DND-41 (cell line): ENCODE measurements around the gene ADAMTSL2.

Experiments used
- ATAC-seq: fragments of 200-7000 bp; cut with Tn5 transposase; 3 replicates; pipeline ENCODE4 v1.9.1; 2021; ENCODE audit warnings: low read depth; ENCODE audit not compliant: insufficient read depth
- DNase-seq: peaks from one replicate; pipeline ENCODE4 v3.0.0-alpha.2; 2020
- H2AFZ ChIP-seq: 2 replicates; pipeline ENCODE4 v1.6.0; 2012; ENCODE audit warnings: low read depth, low read length
- H3K27ac ChIP-seq: 2 replicates; pipeline ENCODE4 v1.5.1; 2012; ENCODE audit warnings: low read length, inconsistent platforms
- H3K27me3 ChIP-seq: fragments of 200-600 bp; sonication (generic); 2 replicates; pipeline ENCODE4 v1.6.0; 2012; ENCODE audit warnings: low read length, mild to moderate bottlenecking, inconsistent platforms; ENCODE audit not compliant: insufficient read depth, poor library complexity
- H3K36me3 ChIP-seq: 2 replicates; pipeline ENCODE4 v1.5.1; 2012; ENCODE audit warnings: low read length, inconsistent platforms; ENCODE audit not compliant: insufficient read depth
- H3K4me1 ChIP-seq: 2 replicates; pipeline ENCODE4 v1.5.1; 2012; ENCODE audit warnings: mild to moderate bottlenecking, low read length; ENCODE audit not compliant: insufficient read depth
- H3K4me2 ChIP-seq: 2 replicates; pipeline ENCODE4 v1.6.0; 2012; ENCODE audit warnings: mild to moderate bottlenecking, moderate library complexity, low read length, inconsistent platforms; ENCODE audit not compliant: insufficient read depth
- H3K4me3 ChIP-seq, 2 experiments: fragments of 200-600 bp in 1 of 2; shearing (Covaris generic) in 1 of 2; 2 replicates each; pipeline ENCODE4 v1.5.1; 2012 to 2016; ENCODE audit warnings: inconsistent platforms in 2 of 2, low read length in 2 of 2, mild to moderate bottlenecking in 2 of 2, low read depth in 1 of 2, moderate library complexity in 1 of 2
- H3K79me2 ChIP-seq: 2 replicates; pipeline ENCODE4 v1.6.0; 2012; ENCODE audit warnings: low read length, inconsistent platforms; ENCODE audit not compliant: insufficient read depth
- H3K9ac ChIP-seq: 2 replicates; pipeline ENCODE4 v1.6.0; 2012; ENCODE audit warnings: low read depth, mild to moderate bottlenecking, inconsistent platforms, low read length, moderate library complexity
- H3K9me3 ChIP-seq: 2 replicates; pipeline ENCODE4 v1.5.1; 2012; ENCODE audit warnings: low read length, moderate library complexity, mild to moderate bottlenecking, inconsistent platforms; ENCODE audit not compliant: insufficient read depth, severe bottlenecking
- H4K20me1 ChIP-seq: 2 replicates; pipeline ENCODE4 v1.6.0; 2012; ENCODE audit warnings: low read length; ENCODE audit not compliant: insufficient read depth
- CTCF ChIP-seq: IDR thresholded peaks from 2 replicates; pipeline ENCODE4 v1.5.1; 2012; ENCODE audit warnings: borderline replicate concordance, low read length, moderate library complexity, mild to moderate bottlenecking; ENCODE audit not compliant: poor library complexity, severe bottlenecking; ENCODE audit errors: extremely low read depth
- EZH2 ChIP-seq: IDR thresholded peaks from 3 replicates; pipeline ENCODE4 v1.6.1; 2012; ENCODE audit warnings: borderline replicate concordance, low read depth, mild to moderate bottlenecking, moderate library complexity, low read length, inconsistent platforms; ENCODE audit not compliant: severe bottlenecking

The ADAMTSL2 gene

GRCh38 chr9:133527444-133527920 lies 7.0 kb upstream of the ADAMTSL2 start:
- H3K27me3 ChIP-seq, result peaks cover 17% of the 10 kb centered on the region
- H3K4me3 ChIP-seq, result no peak overlapping the region
- no peak overlapping the region for H3K4me2 ChIP-seq
- H3K36me3 ChIP-seq, result no peaks in the 10 kb centered on the region
- ATAC-seq, result no peak
- H2AFZ ChIP-seq, result no peak overlapping the region
- no peaks in the 10 kb centered on the region for H3K4me1 ChIP-seq
- H3K27ac ChIP-seq, result no peak overlapping the region
- DNase-seq, result no peak
- H3K9me3 ChIP-seq, result no peaks in the 10 kb centered on the region
- H3K79me2 ChIP-seq, result no peaks in the 10 kb centered on the region
- TF ChIP-seq EZH2, result no peak
- no peak overlapping the region for H3K9ac ChIP-seq
- 0 out of 2 replicates have a peak, but pooled peaks cover 4% of the 10 kb centered on the region for H4K20me1 ChIP-seq

GRCh38 chr9:133528001-133528875 lies 6.3 kb upstream of the ADAMTSL2 start:
- Histone ChIP-seq H3K27me3 (peaks cover 21% of the 10 kb centered on the region), H2AFZ (no peak overlapping the region), H3K9me3 (no peaks in the 10 kb centered on the region), H3K79me2 (no peaks in the 10 kb centered on the region), H3K36me3 (no peaks in the 10 kb centered on the region), H3K4me3 (no peak overlapping the region), H3K4me1 (no peaks in the 10 kb centered on the region), H3K4me2 (no peak overlapping the region), H3K27ac (no peak overlapping the region), H3K9ac (no peak overlapping the region), H4K20me1 (peaks cover 4% of the 10 kb centered on the region; the same call in 1 of the 2 replicates)
- DNase-seq (no peak), ATAC-seq (no peak)
- TF ChIP-seq EZH2 (no peak), CTCF (no peak)

GRCh38 chr9:133528876-133529241 lies 5.6 kb upstream of the ADAMTSL2 start:
- Histone ChIP-seq H3K9ac (no peak overlapping the region), H3K36me3 (no peaks in the 10 kb centered on the region), H3K27ac (no peak overlapping the region), H3K4me1 (0 out of 2 replicates have a peak, but pooled peaks cover under 1% of the 10 kb centered on the region), H3K4me3 (no peak overlapping the region), H4K20me1 (peaks cover 4% of the 10 kb centered on the region; the same call in 1 of the 2 replicates), H3K27me3 (peaks cover 27% of the 10 kb centered on the region), H3K79me2 (no peaks in the 10 kb centered on the region), H3K9me3 (no peaks in the 10 kb centered on the region), H3K4me2 (no peak overlapping the region), H2AFZ (no peak overlapping the region)
- TF ChIP-seq CTCF (no peak), EZH2 (no peak)
- no peak for DNase-seq
- ATAC-seq, result no peak

- H2AFZ ChIP-seq, result no peak overlapping the region
- no peak overlapping the region for H3K4me2 ChIP-seq
- 0 out of 2 replicates have a peak, but pooled peaks cover 6% of the 10 kb centered on the region for H3K4me1 ChIP-seq
- no peaks in the 10 kb centered on the region for H3K36me3 ChIP-seq
- H3K9me3 ChIP-seq, result no peaks in the 10 kb centered on the region
- peaks cover 33% of the 10 kb centered on the region for H3K27me3 ChIP-seq
- H3K79me2 ChIP-seq, result no peaks in the 10 kb centered on the region
- no peak for TF ChIP-seq CTCF
- TF ChIP-seq EZH2, result no peak
- ATAC-seq, result peak; percentile 45; the same call in 1 of the 3 replicates
- no peak overlapping the region for H3K4me3 ChIP-seq
- peaks cover 4% of the 10 kb centered on the region; the same call in 1 of the 2 replicates for H4K20me1 ChIP-seq
- no peak overlapping the region for H3K27ac ChIP-seq
- peak; percentile 10 for DNase-seq
- H3K9ac ChIP-seq, result no peak overlapping the region
Measured at GRCh38 chr9:133529457-133529856, 5.0 kb upstream of the ADAMTSL2 start.
